Measurements from ENCODE around the gene CD28.

- TF ChIP-seq CTCF (IDR thresholded peaks at IDR 0.05) (no peak), POLR2A (IDR thresholded peaks at IDR 0.05) (no peak)
These were observed 42.2 kb upstream of the CD28 start for GRCh38 chr2:203664029-203664755.
